OCI-LY7 (cell line): ENCODE measurements around the gene LCN12. TPM values are rescaled to one million over a fixed set of nuclear protein-coding genes. Genes with fewer than 3 reads are reported as not detected.

Experiments
- BruUV-seq: library from RNA; stranded (reverse); fragments of 400-500 nt; replicated peaks from 2 replicates; lab custom pipeline; 2021; lab: Mats Ljungman, UMichigan
- CTCF ChIA-PET: fragments of 300-600 bp; sonication (Branson Sonifier 250); formaldehyde crosslinking; loops from one replicate; lab custom pipeline; 2022; ENCODE audit warnings: antibody characterized with exemption; ENCODE audit not compliant: unreplicated experiment; lab: Charles Lee
- POLR2A ChIA-PET: fragments of 300-600 bp; sonication (Branson Sonifier 250); formaldehyde crosslinking; loops from one replicate; lab custom pipeline; 2022; ENCODE audit warnings: antibody characterized with exemption; lab: Charles Lee
- DNase-seq: peaks from one replicate; pipeline ENCODE4 v3.0.0-alpha.2; 2015; ENCODE audit warnings: low spot score
- H2AFZ ChIP-seq: fragments of 200-600 bp; sonication (generic), shearing (Covaris generic); 2 replicates; pipeline ENCODE4 v1.6.1; 2014; ENCODE audit warnings: mild to moderate bottlenecking, antibody characterized with exemption, low read length, moderate library complexity
- H3K27ac ChIP-seq: fragments of 200-600 bp; sonication (generic); 2 replicates; pipeline ENCODE4 v1.5.1; 2014; ENCODE audit warnings: mixed run types, low read depth, mild to moderate bottlenecking, moderate library complexity, low read length, inconsistent platforms; ENCODE audit not compliant: poor library complexity, severe bottlenecking
- H3K36me3 ChIP-seq: fragments of 200-600 bp; sonication (generic); 2 replicates; pipeline ENCODE4 v1.6.1; 2014; ENCODE audit warnings: mild to moderate bottlenecking, antibody characterized with exemption, low read length, moderate library complexity, mixed read lengths; ENCODE audit not compliant: insufficient read depth
- H3K4me1 ChIP-seq: fragments of 200-600 bp; sonication (generic); 2 replicates; pipeline ENCODE4 v1.5.1; 2014; ENCODE audit warnings: mild to moderate bottlenecking, low read length; ENCODE audit not compliant: insufficient read depth, poor library complexity, severe bottlenecking
- H3K4me2 ChIP-seq: fragments of 200-600 bp; sonication (generic); 2 replicates; pipeline ENCODE4 v1.6.1; 2014; ENCODE audit warnings: mild to moderate bottlenecking, low read length
- H3K4me3 ChIP-seq: fragments of 200-600 bp; sonication (generic); 2 replicates; pipeline ENCODE4 v1.5.1; 2014; ENCODE audit warnings: mild to moderate bottlenecking, low read depth, low read length; ENCODE audit not compliant: poor library complexity, severe bottlenecking
- H3K79me2 ChIP-seq: fragments of 200-600 bp; sonication (generic); 2 replicates; pipeline ENCODE4 v1.6.1; 2016; ENCODE audit warnings: low read depth, mild to moderate bottlenecking, low read length, moderate library complexity, mixed read lengths; ENCODE audit not compliant: insufficient read depth
- H3K9me2 ChIP-seq: fragments of 200-600 bp; sonication (generic); 2 replicates; pipeline ENCODE4 v1.6.1; 2016; ENCODE audit warnings: mild to moderate bottlenecking, low read length, mixed read lengths; ENCODE audit not compliant: insufficient read depth
- H3K9me3 ChIP-seq: fragments of 200-600 bp; sonication (generic); 2 replicates; pipeline ENCODE4 v1.6.1; 2014; ENCODE audit warnings: mild to moderate bottlenecking, mixed run types, low read length, mixed read lengths
- H4K20me1 ChIP-seq: fragments of 200-600 bp; sonication (generic); 2 replicates; pipeline ENCODE4 v1.6.1; 2014; ENCODE audit warnings: mild to moderate bottlenecking, antibody characterized with exemption, low read length, moderate library complexity, mixed read lengths; ENCODE audit not compliant: insufficient read depth
- CTCF ChIP-seq: fragments of 200-600 bp; sonication (generic); conservative IDR thresholded peaks from 2 replicates; pipeline ENCODE4 v1.5.1; 2014; ENCODE audit warnings: mild to moderate bottlenecking, antibody characterized with exemption, low read length, moderate library complexity, mixed read lengths
- EZH2phosphoT487 ChIP-seq: fragments of 200-600 bp; sonication (generic); IDR thresholded peaks from 2 replicates; pipeline ENCODE4 v1.6.1; 2018; ENCODE audit warnings: low read depth, borderline replicate concordance, mild to moderate bottlenecking, mixed run types, antibody characterized with exemption, low read length, moderate library complexity, mixed read lengths
- intact Hi-C: fragments of 100-400 bp; cut with micrococcal nuclease; formaldehyde crosslinking; loops from one replicate; pipeline ENCODE4 v1.10.0; 2022; ENCODE audit not compliant: unreplicated experiment
- total RNA-seq, 2 experiments: library from RNA; depleted of rRNA in 1 of 2; stranded (reverse); fragments of >200 nt in 1 of 2; shearing (Covaris generic) in 1 of 2; gene quantifications; 2 replicates each; pipeline ENCODE4 v1.2.3, GENCODE V29; 2014 to 2022

LCN12 gene
- total RNA-seq, 2 experiments from 2014 or later, result 0.95 to 3.7 TPM

GRCh38 chr9:136960212-136960937 is 8.3 kb downstream of the LCN12 start:
- Histone ChIP-seq H2AFZ (no peak overlapping the region), H3K9me2 (no peaks in the 10 kb centered on the region), H3K4me2 (no peak overlapping the region), H3K4me3 (no peak overlapping the region), H3K79me2 (no peaks in the 10 kb centered on the region), H3K36me3 (no peaks in the 10 kb centered on the region), H3K9me3 (no peaks in the 10 kb centered on the region), H3K27ac (no peak overlapping the region), H4K20me1 (no peaks in the 10 kb centered on the region), H3K4me1 (no peaks in the 10 kb centered on the region)
- intact Hi-C loops, result no loop called here
- BruUV-seq, result no TSS peak
- DNase-seq, result no peak
- POLR2A ChIA-PET, result no interaction called here
- no peak for TF ChIP-seq EZH2phosphoT487
- no peak for TF ChIP-seq CTCF
- CTCF ChIA-PET, result interaction anchor here (0.6 kb wide), 3 partner anchors 32 to 1033 kb away, joined by 6 to 14 read pairs (median 8); no protein-coding TSS in a partner anchor

GRCh38 chr9:136960938-136961275 is 8.8 kb downstream of the LCN12 start:
- Histone ChIP-seq H3K9me2 (no peaks in the 10 kb centered on the region), H3K4me3 (no peak overlapping the region), H3K79me2 (no peaks in the 10 kb centered on the region), H3K4me1 (peaks cover 4% of the 10 kb centered on the region), H3K36me3 (no peaks in the 10 kb centered on the region), H2AFZ (no peak overlapping the region), H3K27ac (no peak overlapping the region), H4K20me1 (no peaks in the 10 kb centered on the region), H3K4me2 (no peak overlapping the region), H3K9me3 (no peaks in the 10 kb centered on the region)
- BruUV-seq, result no TSS peak
- POLR2A ChIA-PET, result no interaction called here
- TF ChIP-seq EZH2phosphoT487, result no peak
- TF ChIP-seq CTCF, result no peak
- CTCF ChIA-PET, result no interaction called here
- no peak for DNase-seq
- intact Hi-C loops, result no loop called here

GRCh38 chr9:136961279-136962065 is 9.4 kb downstream of the LCN12 start:
- no TSS peak for BruUV-seq
- H4K20me1 ChIP-seq, result no peaks in the 10 kb centered on the region
- no peak overlapping the region for H2AFZ ChIP-seq
- no peak for TF ChIP-seq EZH2phosphoT487
- TF ChIP-seq CTCF, result no peak
- H3K79me2 ChIP-seq, result no peaks in the 10 kb centered on the region
- no peaks in the 10 kb centered on the region for H3K9me3 ChIP-seq
- intact Hi-C loops, result no loop called here
- peaks cover 8% of the 10 kb centered on the region for H3K4me1 ChIP-seq
- H3K9me2 ChIP-seq, result no peaks in the 10 kb centered on the region
- CTCF ChIA-PET, result no interaction called here
- POLR2A ChIA-PET, result no interaction called here
- no peaks in the 10 kb centered on the region for H3K36me3 ChIP-seq
- H3K4me2 ChIP-seq, result no peak overlapping the region
- no peak for DNase-seq
- H3K27ac ChIP-seq, result no peak overlapping the region
- no peak overlapping the region for H3K4me3 ChIP-seq
